SU-DHL-6 (cell line): Measurements from ENCODE around the gene SMAD4.

Source experiments
- H2AFZ ChIP-seq: fragments of 200-600 bp; sonication (generic); 2 replicates; pipeline ENCODE4 v1.6.1; 2014; ENCODE audit warnings: low read depth, mild to moderate bottlenecking, moderate library complexity, mixed read lengths, antibody characterized with exemption, low read length; ENCODE audit not compliant: severe bottlenecking
- H3F3A ChIP-seq: fragments of 200-600 bp; shearing (Covaris generic); 2 replicates; pipeline ENCODE4 v1.6.0; 2016; ENCODE audit warnings: antibody characterized with exemption, mild to moderate bottlenecking; ENCODE audit not compliant: insufficient read depth
- H3K27ac ChIP-seq: fragments of 200-600 bp; sonication (generic); 2 replicates; pipeline ENCODE4 v1.5.1; 2016; ENCODE audit warnings: low read depth, mild to moderate bottlenecking, low read length, moderate library complexity, mixed read lengths
- H3K27me3 ChIP-seq: fragments of 200-600 bp; sonication (generic), shearing (Covaris generic); 2 replicates; pipeline ENCODE4 v1.6.0; 2014; ENCODE audit warnings: mild to moderate bottlenecking, low read length
- H3K36me3 ChIP-seq: fragments of 200-600 bp; sonication (generic); 2 replicates; pipeline ENCODE4 v1.6.1; 2014; ENCODE audit warnings: mild to moderate bottlenecking, low read length, mixed read lengths
- H3K4me2 ChIP-seq: fragments of 300-600, 200-600 bp; shearing (Covaris generic), sonication (generic); 2 replicates; pipeline ENCODE4 v1.6.0; 2014; ENCODE audit warnings: low read length, low read depth, mild to moderate bottlenecking; ENCODE audit not compliant: poor library complexity, severe bottlenecking
- H3K4me3 ChIP-seq: fragments of 200-600 bp; sonication (generic); 2 replicates; pipeline ENCODE4 v1.5.1; 2014; ENCODE audit warnings: antibody characterized with exemption, low read length, mild to moderate bottlenecking, mixed read lengths; ENCODE audit not compliant: insufficient read depth, poor library complexity, severe bottlenecking
- H3K79me2 ChIP-seq: fragments of 200-600 bp; sonication (generic); 2 replicates; pipeline ENCODE4 v1.6.1; 2014; ENCODE audit warnings: mild to moderate bottlenecking, low read length, moderate library complexity; ENCODE audit not compliant: insufficient read depth
- H3K9ac ChIP-seq: fragments of 200-600 bp; sonication (generic); 2 replicates; pipeline ENCODE4 v1.7.0; 2014; ENCODE audit warnings: mild to moderate bottlenecking, low read length
- H3K9me2 ChIP-seq: fragments of 200-600 bp; sonication (generic); replicated peaks from 2 replicates; pipeline ENCODE4 v1.6.1; 2014; ENCODE audit warnings: low read length; ENCODE audit not compliant: insufficient read depth
- H3K9me3 ChIP-seq: fragments of 200-600 bp; sonication (generic); 2 replicates; pipeline ENCODE4 v1.6.1; 2014; ENCODE audit warnings: low read length, mixed read lengths; ENCODE audit not compliant: insufficient read depth
- H4K20me1 ChIP-seq: fragments of 200-600 bp; sonication (generic); 2 replicates; pipeline ENCODE4 v1.6.1; 2014; ENCODE audit warnings: low read depth, mild to moderate bottlenecking, antibody characterized with exemption, low read length, moderate library complexity, mixed read lengths
- CTCF ChIP-seq: fragments of 200-600 bp; sonication (generic); IDR thresholded peaks from one replicate; pipeline ENCODE4 v1.5.1; 2017; ENCODE audit warnings: antibody characterized with exemption, mild to moderate bottlenecking, low read length, moderate library complexity; ENCODE audit not compliant: insufficient read depth, poor library complexity, severe bottlenecking
- EZH2phosphoT487 ChIP-seq: fragments of 200-600 bp; sonication (generic), shearing (Covaris generic); conservative IDR thresholded peaks from 2 replicates; pipeline ENCODE4 v1.6.1; 2018; ENCODE audit warnings: mild to moderate bottlenecking, antibody characterized with exemption, low read length, moderate library complexity, mixed read lengths

The SMAD4 gene

GRCh38 chr18:50982802-50983179, 47.2 kb upstream of the SMAD4 start:
- H3F3A ChIP-seq: no peaks in the 10 kb centered on the region
- H3K27ac ChIP-seq: no peak overlapping the region
- H3K9ac ChIP-seq: no peak overlapping the region
- no peaks in the 10 kb centered on the region for H3K27me3 ChIP-seq
- no peak overlapping the region for H3K4me3 ChIP-seq
- no peaks in the 10 kb centered on the region for H3K9me2 ChIP-seq
- no peaks in the 10 kb centered on the region for H3K79me2 ChIP-seq
- no peaks in the 10 kb centered on the region for H3K36me3 ChIP-seq
- no peak overlapping the region for H3K4me2 ChIP-seq
- H4K20me1 ChIP-seq: no peaks in the 10 kb centered on the region
- no peak for TF ChIP-seq EZH2phosphoT487
- TF ChIP-seq CTCF: peak; percentile 21
- no peak overlapping the region for H2AFZ ChIP-seq
- no peaks in the 10 kb centered on the region for H3K9me3 ChIP-seq

GRCh38 chr18:50986360-50987087, 43.5 kb upstream of the SMAD4 start:
- Histone ChIP-seq H4K20me1 (no peaks in the 10 kb centered on the region), H3K27ac (no peak overlapping the region), H2AFZ (no peak overlapping the region), H3K9me3 (no peaks in the 10 kb centered on the region), H3K9ac (no peak overlapping the region), H3K4me3 (no peak overlapping the region), H3K4me2 (no peak overlapping the region), H3K27me3 (no peaks in the 10 kb centered on the region), H3F3A (no peaks in the 10 kb centered on the region), H3K9me2 (no peaks in the 10 kb centered on the region), H3K36me3 (no peaks in the 10 kb centered on the region), H3K79me2 (no peaks in the 10 kb centered on the region)
- TF ChIP-seq CTCF (no peak), EZH2phosphoT487 (no peak)

- Histone ChIP-seq H3K36me3 (no peaks in the 10 kb centered on the region), H3K4me2 (no peak overlapping the region), H3K9me2 (no peaks in the 10 kb centered on the region), H3K27ac (no peak overlapping the region), H4K20me1 (no peaks in the 10 kb centered on the region), H3K4me3 (no peak overlapping the region), H3F3A (no peaks in the 10 kb centered on the region), H3K79me2 (no peaks in the 10 kb centered on the region), H2AFZ (no peak overlapping the region), H3K9me3 (no peaks in the 10 kb centered on the region), H3K27me3 (no peaks in the 10 kb centered on the region), H3K9ac (no peak overlapping the region)
- no peak for TF ChIP-seq CTCF
- no peak for TF ChIP-seq EZH2phosphoT487
Measured at GRCh38 chr18:50987261-50987660, 42.8 kb upstream of the SMAD4 start.
